Bronchial epithelial cell (primary cell): ENCODE results near the gene SLC25A17. TPM values are rescaled to one million over a fixed set of nuclear protein-coding genes. Genes with fewer than 3 reads are reported as not detected.
"Not testable (repeated sequence)": the region's sequence is repeated elsewhere in the genome, so short reads cannot be mapped to it uniquely, and the experiment has no call there.

Experiments
- DNase-seq: peaks from one replicate; pipeline ENCODE4 v3.0.0-alpha.2; 2010; ENCODE audit warnings: low read depth
- FAIRE-seq: peaks from 2 replicates; lab custom pipeline; 2011; peaks lifted over from hg19 to GRCh38; lab: Jason Lieb, UNC
- H3K27me3 ChIP-seq: 2 replicates; pipeline ENCODE4 v1.5.1; 2011; ENCODE audit warnings: low read length; ENCODE audit not compliant: control insufficient read depth, insufficient read depth
- H3K36me3 ChIP-seq: 2 replicates; pipeline ENCODE4 v1.5.1; 2011; ENCODE audit warnings: low read length; ENCODE audit not compliant: control insufficient read depth, insufficient read depth
- H3K4me3 ChIP-seq: 2 replicates; pipeline ENCODE4 v1.5.1; 2011; ENCODE audit warnings: mild to moderate bottlenecking, low read depth, low read length, control low read depth
- total RNA-seq: library from RNA; depleted of rRNA; stranded (reverse); fragments of >200 nt; gene quantifications from 2 replicates; pipeline ENCODE4 v1.2.1, GENCODE V29; 2014
- TF ChIP-seq, protein P1 (sequence below): IDR thresholded peaks from 2 replicates; pipeline ENCODE4 v1.5.1; 2011; ENCODE audit warnings: mild to moderate bottlenecking, moderate library complexity, low read length, control low read depth, inconsistent platforms; ENCODE audit not compliant: insufficient read depth, severe bottlenecking

Gene SLC25A17
- total RNA-seq, 1 donor from 2014 or later, result 27.4 TPM

DNA sequence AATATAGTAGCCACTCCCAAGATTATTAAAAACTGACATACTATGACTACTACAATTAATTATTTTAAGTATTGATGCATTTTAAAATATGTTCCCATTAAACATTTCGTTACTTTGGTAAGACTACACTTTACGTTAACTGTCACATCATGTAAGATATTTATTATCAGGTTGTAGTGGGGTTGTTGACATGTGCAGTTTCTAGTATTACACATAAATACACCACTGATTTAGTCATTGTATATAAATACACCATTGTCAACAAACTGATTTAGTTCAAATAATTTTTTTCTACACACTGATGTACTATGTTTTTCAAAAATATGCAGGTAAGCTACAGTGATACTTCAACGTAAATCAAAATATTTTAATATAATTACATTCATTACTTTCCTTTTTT lies 25.8 kb upstream of the SLC25A17 start:
- Histone ChIP-seq H3K36me3 (peaks cover 1% of the 10 kb centered on the region), H3K27me3 (no peaks in the 10 kb centered on the region), H3K4me3 (no peak overlapping the region)
- DNase-seq (no peak), FAIRE-seq (no peak)
- TF ChIP-seq, protein P1, sequence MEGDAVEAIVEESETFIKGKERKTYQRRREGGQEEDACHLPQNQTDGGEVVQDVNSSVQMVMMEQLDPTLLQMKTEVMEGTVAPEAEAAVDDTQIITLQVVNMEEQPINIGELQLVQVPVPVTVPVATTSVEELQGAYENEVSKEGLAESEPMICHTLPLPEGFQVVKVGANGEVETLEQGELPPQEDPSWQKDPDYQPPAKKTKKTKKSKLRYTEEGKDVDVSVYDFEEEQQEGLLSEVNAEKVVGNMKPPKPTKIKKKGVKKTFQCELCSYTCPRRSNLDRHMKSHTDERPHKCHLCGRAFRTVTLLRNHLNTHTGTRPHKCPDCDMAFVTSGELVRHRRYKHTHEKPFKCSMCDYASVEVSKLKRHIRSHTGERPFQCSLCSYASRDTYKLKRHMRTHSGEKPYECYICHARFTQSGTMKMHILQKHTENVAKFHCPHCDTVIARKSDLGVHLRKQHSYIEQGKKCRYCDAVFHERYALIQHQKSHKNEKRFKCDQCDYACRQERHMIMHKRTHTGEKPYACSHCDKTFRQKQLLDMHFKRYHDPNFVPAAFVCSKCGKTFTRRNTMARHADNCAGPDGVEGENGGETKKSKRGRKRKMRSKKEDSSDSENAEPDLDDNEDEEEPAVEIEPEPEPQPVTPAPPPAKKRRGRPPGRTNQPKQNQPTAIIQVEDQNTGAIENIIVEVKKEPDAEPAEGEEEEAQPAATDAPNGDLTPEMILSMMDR, result no peak

DNA sequence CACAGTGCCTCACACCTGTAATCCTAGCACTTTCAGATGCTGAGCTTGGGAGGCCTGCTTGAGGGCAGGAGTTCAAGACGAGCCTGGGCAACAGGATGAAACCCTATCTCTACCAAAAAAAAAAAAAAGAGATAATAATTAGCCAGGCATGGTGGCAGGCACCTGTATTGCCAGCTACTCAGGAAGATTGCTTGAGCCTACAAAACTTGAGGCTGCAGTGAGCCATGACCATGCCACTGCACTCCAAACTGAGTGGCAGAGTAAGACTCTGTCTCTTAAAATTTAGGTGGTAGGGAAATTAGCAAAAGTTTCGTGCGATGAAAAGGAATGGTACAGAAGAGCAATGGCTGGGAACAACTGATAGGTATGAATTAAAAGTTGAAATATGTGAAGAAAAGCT lies 19.3 kb upstream of the SLC25A17 start:
- DNase-seq (no peak), FAIRE-seq (no peak)
- H3K4me3 ChIP-seq, result no peak overlapping the region
- TF ChIP-seq, protein P1, result no peak
- peaks cover 5% of the 10 kb centered on the region for H3K36me3 ChIP-seq
- no peaks in the 10 kb centered on the region for H3K27me3 ChIP-seq

DNA sequence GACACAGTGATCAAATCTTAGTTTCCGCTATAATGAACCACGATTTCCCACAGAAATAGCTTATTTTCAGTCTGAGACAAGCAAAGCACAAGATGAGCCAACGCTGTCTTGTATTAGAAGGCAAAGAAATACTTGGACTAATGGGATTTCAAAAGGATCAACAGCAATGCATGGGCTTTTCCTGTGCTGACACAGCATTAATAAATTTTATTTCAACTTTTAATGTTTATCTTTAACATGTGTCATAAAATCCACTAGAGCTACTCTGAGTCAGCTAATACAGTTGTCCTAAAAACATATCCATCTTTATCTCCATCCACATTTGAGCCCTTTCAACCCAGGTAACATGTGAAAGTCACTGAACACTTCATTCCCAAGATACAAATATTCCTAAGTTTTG lies 15.5 kb upstream of the SLC25A17 start:
- DNase-seq (no peak), FAIRE-seq (no peak)
- Histone ChIP-seq H3K4me3 (no peak overlapping the region), H3K27me3 (no peaks in the 10 kb centered on the region), H3K36me3 (peaks cover 9% of the 10 kb centered on the region)
- TF ChIP-seq, protein P1, result no peak

DNA sequence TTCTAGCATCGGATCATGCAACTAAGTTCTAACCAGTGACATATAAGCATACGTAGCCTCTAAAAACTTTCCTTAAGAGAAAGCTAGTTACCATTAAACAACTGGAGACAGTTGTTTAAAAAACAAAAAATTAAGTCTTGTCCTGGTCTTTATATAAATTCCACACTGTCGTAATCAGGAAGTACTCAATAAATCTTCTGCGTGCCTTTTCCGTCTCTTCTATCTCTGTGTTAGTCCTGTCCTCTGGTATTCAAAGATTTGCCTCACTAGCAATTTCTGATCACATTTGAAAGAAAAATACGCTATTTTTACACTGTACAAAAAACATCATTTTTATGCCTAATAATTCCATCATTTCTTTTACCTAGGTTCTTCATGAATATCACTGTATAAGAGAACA lies 10.0 kb upstream of the SLC25A17 start:
- Histone ChIP-seq H3K36me3 (peaks cover 7% of the 10 kb centered on the region), H3K27me3 (no peaks in the 10 kb centered on the region), H3K4me3 (no peak overlapping the region)
- FAIRE-seq (no peak), DNase-seq (no peak)
- TF ChIP-seq, protein P1, result no peak

DNA sequence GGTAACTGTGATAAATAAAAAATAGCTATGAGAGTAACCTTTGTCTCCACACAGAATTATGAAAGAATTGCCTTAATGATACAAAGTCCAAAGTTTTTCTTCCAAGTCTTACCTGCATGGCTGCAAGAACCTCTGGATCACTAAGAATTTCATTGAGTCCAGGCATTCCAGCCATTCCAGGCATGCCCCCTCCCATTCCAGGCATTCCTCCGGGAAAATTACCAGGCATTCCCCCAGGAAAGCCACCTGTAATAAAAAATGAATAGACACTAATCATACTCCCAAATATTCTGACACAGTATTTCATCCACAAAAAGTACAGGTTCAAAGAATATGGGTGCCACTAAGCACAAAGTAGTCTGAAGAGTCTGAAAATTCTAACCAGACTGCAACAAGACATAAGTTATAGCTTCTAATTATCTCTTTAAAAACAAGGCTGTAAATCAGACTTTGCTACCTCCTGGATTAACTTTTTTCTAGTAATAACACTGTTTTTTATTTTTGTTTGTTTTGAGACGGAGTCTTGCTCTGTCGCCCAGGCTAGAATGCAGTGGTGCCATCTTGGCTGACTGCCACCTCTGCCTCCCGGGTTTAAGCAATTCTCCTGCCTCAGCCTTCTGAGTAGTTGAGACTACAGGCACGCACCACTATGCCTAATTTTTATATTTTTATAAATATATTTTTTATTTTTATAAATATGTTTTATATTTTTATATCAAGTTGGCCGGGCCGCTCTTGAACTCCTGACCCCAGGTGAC lies 8.0 kb upstream of the SLC25A17 start:
- no peak for DNase-seq
- Histone ChIP-seq H3K36me3 (peaks cover 5% of the 10 kb centered on the region), H3K4me3 (no peak overlapping the region), H3K27me3 (no peaks in the 10 kb centered on the region)
- TF ChIP-seq, protein P1, result no peak
- no peak for FAIRE-seq

DNA sequence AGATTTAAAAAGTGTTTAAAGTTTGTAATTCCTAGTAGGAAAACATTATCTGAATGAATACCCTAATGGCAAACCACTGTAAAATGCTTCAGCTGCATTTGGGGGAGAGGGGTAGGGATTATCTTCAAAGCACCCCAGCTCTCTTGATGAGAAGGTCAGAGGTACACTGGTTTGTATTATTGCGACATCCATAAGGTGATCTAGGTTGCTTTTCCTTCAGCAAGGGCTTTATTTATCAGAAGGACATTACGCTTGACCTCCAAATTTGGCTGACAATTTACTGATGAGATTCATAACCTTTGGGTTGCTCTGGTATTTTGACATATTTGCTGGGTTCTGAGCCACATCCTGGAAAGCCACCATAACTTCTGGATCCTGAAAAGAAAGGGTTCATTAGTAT lies 7.1 kb upstream of the SLC25A17 start:
- not testable (repeated sequence) for H3K36me3 ChIP-seq, FAIRE-seq, H3K27me3 ChIP-seq, H3K4me3 ChIP-seq, DNase-seq
